Stimulated activated effector memory CD8-positive, alpha-beta T cell treated with anti-CD3 and anti-CD28 coated beads, Interleukin-12 subunit alpha, Interleukin-12 subunit beta, amount 100 ng/mL, for 72 hours (primary cell): Measurements from ENCODE around the gene USP47.

Experiments used
- ATAC-seq: fragments of 150-1000 bp; cut with Tn5 transposase; 2 replicates; pipeline ENCODE4 v1.10.0; 2021
- DNase-seq, 2 donors: peaks; one replicate each; pipeline ENCODE4 v3.0.0; 2021 to 2022; ENCODE audit warnings: low spot score in 2 of 2
- H3K27ac Mint-ChIP-seq: one replicate; pipeline ENCODE4 v1.8.0; 2022; ENCODE audit warnings: mild to moderate bottlenecking, mixed read lengths
- H3K36me3 Mint-ChIP-seq: one replicate; pipeline ENCODE4 v1.8.0; 2022; ENCODE audit warnings: mild to moderate bottlenecking, mixed read lengths
- H3K4me1 Mint-ChIP-seq: one replicate; pipeline ENCODE4 v1.8.0; 2022; ENCODE audit warnings: mixed read lengths
- H3K4me3 Mint-ChIP-seq: one replicate; pipeline ENCODE4 v1.8.0; 2022; ENCODE audit warnings: mild to moderate bottlenecking, mixed read lengths
- H3K9me3 Mint-ChIP-seq: one replicate; pipeline ENCODE4 v1.8.0; 2022; ENCODE audit warnings: mixed read lengths

USP47 gene

GRCh38 chr11:11958403-11959231, 116.8 kb downstream of the USP47 start:
- DNase-seq (no peak), ATAC-seq (no peak)
- peaks cover 46% of the 10 kb centered on the region for H3K36me3 Mint-ChIP-seq
- H3K4me1 Mint-ChIP-seq, result peaks cover 35% of the 10 kb centered on the region
- no peak overlapping the region for H3K27ac Mint-ChIP-seq
- H3K4me3 Mint-ChIP-seq, result no peak overlapping the region
- no peaks in the 10 kb centered on the region for H3K9me3 Mint-ChIP-seq

DNA sequence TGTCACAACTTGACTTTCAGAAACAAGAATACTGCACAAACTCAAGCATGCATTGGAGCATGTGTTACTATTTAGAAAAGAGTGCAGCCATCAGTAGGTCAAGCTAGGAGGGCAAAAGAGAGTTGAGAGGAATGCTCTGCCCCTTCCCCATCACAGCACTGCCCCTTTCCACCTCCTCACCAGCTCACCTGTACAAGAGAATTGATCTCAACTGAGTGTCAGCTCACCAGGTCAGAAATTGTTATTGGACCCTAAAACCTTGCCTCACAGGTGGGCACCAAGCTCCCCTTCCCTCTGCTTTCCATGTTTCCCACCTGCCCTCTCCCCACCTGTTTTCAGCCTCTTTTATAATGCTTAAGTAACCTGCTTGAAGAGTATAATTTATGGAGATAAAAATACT, 117.8 kb downstream of the USP47 start:
- ATAC-seq, result no peak
- peaks cover 36% of the 10 kb centered on the region for H3K36me3 Mint-ChIP-seq
- H3K4me1 Mint-ChIP-seq, result peaks cover 35% of the 10 kb centered on the region
- H3K27ac Mint-ChIP-seq, result peak overlapping the region; percentile 90
- DNase-seq, result no peak
- H3K4me3 Mint-ChIP-seq, result no peak overlapping the region
- H3K9me3 Mint-ChIP-seq, result no peaks in the 10 kb centered on the region

- Mint-ChIP-seq H3K36me3 (peaks cover 25% of the 10 kb centered on the region), H3K27ac (peak overlapping the region; percentile 90), H3K4me3 (no peak overlapping the region), H3K4me1 (peaks cover 38% of the 10 kb centered on the region), H3K9me3 (no peaks in the 10 kb centered on the region)
- DNase-seq, result no peak
- peak; percentile 52 for ATAC-seq
These were observed 118.9 kb downstream of the USP47 start for GRCh38 chr11:11960687-11961086.

GRCh38 chr11:11961399-11962028, 119.7 kb downstream of the USP47 start:
- H3K4me1 Mint-ChIP-seq, result peaks cover 47% of the 10 kb centered on the region
- no peaks in the 10 kb centered on the region for H3K9me3 Mint-ChIP-seq
- ATAC-seq (no peak), DNase-seq (no peak)
- peaks cover 17% of the 10 kb centered on the region for H3K36me3 Mint-ChIP-seq
- no peak overlapping the region for H3K4me3 Mint-ChIP-seq
- H3K27ac Mint-ChIP-seq, result no peak overlapping the region

- DNase-seq (no peak), ATAC-seq (no peak)
- H3K27ac Mint-ChIP-seq, result no peak overlapping the region
- H3K4me1 Mint-ChIP-seq, result peaks cover 52% of the 10 kb centered on the region
- no peaks in the 10 kb centered on the region for H3K9me3 Mint-ChIP-seq
- peaks cover 5% of the 10 kb centered on the region for H3K36me3 Mint-ChIP-seq
- no peak overlapping the region for H3K4me3 Mint-ChIP-seq
These were observed 121.3 kb downstream of the USP47 start for GRCh38 chr11:11963067-11963466.

GRCh38 chr11:11963842-11964773, 122.3 kb downstream of the USP47 start:
- peaks cover 51% of the 10 kb centered on the region for H3K4me1 Mint-ChIP-seq
- peak in 1 of 2 donors; percentile 46 for DNase-seq
- ATAC-seq, result no peak
- H3K27ac Mint-ChIP-seq, result no peak overlapping the region
- no peaks in the 10 kb centered on the region for H3K9me3 Mint-ChIP-seq
- H3K36me3 Mint-ChIP-seq, result no peaks in the 10 kb centered on the region
- H3K4me3 Mint-ChIP-seq, result no peak overlapping the region

- no peak overlapping the region for H3K4me3 Mint-ChIP-seq
- no peaks in the 10 kb centered on the region for H3K9me3 Mint-ChIP-seq
- peak in 1 of 2 donors; percentile 37 for DNase-seq
- H3K4me1 Mint-ChIP-seq, result peaks cover 44% of the 10 kb centered on the region
- H3K36me3 Mint-ChIP-seq, result peaks cover under 1% of the 10 kb centered on the region
- no peak for ATAC-seq
- H3K27ac Mint-ChIP-seq, result no peak overlapping the region
These were observed 123.0 kb downstream of the USP47 start for GRCh38 chr11:11964774-11965150.

GRCh38 chr11:11965192-11965591, 123.4 kb downstream of the USP47 start:
- ATAC-seq (no peak), DNase-seq (peak in 1 of 2 donors; percentile 47)
- Mint-ChIP-seq H3K36me3 (peaks cover 4% of the 10 kb centered on the region), H3K4me3 (no peak overlapping the region), H3K4me1 (peaks cover 40% of the 10 kb centered on the region), H3K27ac (peak overlapping the region; percentile 63), H3K9me3 (no peaks in the 10 kb centered on the region)

- DNase-seq (no peak), ATAC-seq (no peak)
- Mint-ChIP-seq H3K4me3 (no peak overlapping the region), H3K9me3 (no peaks in the 10 kb centered on the region), H3K4me1 (peaks cover 34% of the 10 kb centered on the region), H3K36me3 (peaks cover 4% of the 10 kb centered on the region), H3K27ac (peak overlapping the region; percentile 63)
These were observed 124.0 kb downstream of the USP47 start for GRCh38 chr11:11965656-11966353.

- peaks cover 29% of the 10 kb centered on the region for H3K4me1 Mint-ChIP-seq
- no peak overlapping the region for H3K27ac Mint-ChIP-seq
- no peaks in the 10 kb centered on the region for H3K9me3 Mint-ChIP-seq
- ATAC-seq (no peak), DNase-seq (no peak)
- H3K36me3 Mint-ChIP-seq, result peaks cover 4% of the 10 kb centered on the region
- H3K4me3 Mint-ChIP-seq, result no peak overlapping the region
These were observed 124.6 kb downstream of the USP47 start for GRCh38 chr11:11966354-11966741.

- peak; percentile 89 for ATAC-seq
- Mint-ChIP-seq H3K36me3 (peaks cover 4% of the 10 kb centered on the region), H3K4me3 (no peak overlapping the region), H3K4me1 (peaks cover 22% of the 10 kb centered on the region), H3K27ac (no peak overlapping the region), H3K9me3 (no peaks in the 10 kb centered on the region)
- DNase-seq, result peak; percentile 60 to 85
These were observed 125.3 kb downstream of the USP47 start for GRCh38 chr11:11966826-11967668.

DNA sequence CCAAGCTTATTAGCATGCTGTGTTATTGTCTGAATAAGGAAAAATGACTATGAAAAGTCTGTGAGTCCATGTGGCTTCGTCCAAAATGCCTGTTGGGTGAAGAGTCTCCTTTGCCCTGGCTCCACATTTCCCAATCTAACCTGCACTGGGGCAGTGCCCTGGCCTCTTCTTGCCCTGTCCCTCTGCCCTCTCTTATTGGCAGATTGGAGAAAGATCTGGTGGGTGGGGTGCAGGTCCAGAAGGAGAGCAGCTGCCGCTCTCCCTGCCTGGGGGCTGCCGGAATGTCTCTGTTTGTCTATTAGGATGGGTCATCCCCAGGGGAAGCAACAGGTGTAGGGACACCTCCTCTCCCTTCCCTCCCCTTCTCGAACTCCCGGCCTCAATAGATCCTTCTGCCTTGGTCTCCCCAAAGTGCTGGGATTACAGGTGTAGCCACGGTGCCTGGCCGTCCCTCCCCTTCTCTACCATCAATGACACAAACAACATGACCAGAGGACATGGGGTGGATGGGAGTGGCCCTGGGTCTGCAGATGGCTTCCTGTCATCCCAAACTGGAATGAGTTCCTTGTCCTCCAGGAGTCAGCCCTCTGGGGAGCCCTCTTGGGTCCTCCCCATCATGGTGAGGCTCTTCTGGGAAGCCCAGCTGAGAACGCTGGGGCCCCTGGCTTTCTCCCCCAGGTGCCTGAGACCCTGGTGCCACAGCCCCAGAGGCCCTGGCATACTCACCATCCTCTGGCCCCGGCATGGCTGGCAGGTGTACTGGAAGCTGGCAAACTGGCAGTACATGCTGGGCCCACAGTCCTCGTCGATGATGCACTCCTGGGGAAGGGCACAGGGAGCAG, 126.1 kb downstream of the USP47 start:
- ATAC-seq (no peak), DNase-seq (peak in 1 of 2 donors; percentile 38)
- Mint-ChIP-seq H3K27ac (no peak overlapping the region), H3K36me3 (peaks cover 4% of the 10 kb centered on the region), H3K4me1 (peaks cover 17% of the 10 kb centered on the region), H3K9me3 (no peaks in the 10 kb centered on the region), H3K4me3 (no peak overlapping the region)

DNA sequence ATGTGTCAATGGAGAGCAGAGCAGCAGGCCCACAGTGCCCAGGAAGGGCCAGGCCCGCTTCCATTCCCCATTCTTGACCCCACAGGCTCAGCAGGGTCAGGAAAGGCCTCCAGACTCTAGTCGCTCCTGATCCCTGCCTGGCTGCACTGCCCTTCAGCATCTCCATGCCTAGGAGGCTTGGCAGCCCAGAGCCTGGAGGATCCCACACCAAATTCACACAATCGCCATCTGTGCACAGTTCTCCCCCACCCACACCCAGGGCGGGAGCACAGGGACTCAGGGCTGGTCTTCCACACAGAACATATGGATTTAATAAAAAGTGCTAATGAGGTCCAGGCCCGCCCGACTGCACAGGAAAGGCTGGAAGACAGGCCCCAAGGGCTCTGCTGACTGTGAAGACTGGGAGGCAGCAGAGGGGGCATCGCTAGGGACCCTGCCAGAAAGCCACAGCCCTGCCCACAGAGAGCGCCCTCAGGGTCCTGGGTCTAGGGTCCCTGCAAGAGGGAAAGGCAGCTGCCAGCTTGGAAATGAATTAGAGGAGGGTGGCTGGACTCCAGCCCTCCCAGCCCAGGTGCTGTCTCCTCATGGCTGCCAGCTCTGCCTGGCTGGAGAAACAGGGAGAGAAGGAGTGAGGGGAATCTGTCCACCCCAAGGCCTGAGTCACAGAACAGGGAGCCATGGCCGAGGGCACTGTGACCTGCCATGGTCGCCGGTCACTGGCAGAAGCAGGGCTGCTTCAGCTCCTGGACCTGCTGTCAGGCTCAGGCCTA, 126.9 kb downstream of the USP47 start:
- Mint-ChIP-seq H3K4me3 (no peak overlapping the region), H3K4me1 (peaks cover 17% of the 10 kb centered on the region), H3K27ac (no peak overlapping the region), H3K9me3 (no peaks in the 10 kb centered on the region), H3K36me3 (peaks cover 4% of the 10 kb centered on the region)
- no peak for ATAC-seq
- peak in 1 of 2 donors; percentile 46 for DNase-seq
